ENCODE measurements around the gene ETV6. TPM values are rescaled to one million over a fixed set of nuclear protein-coding genes. Genes with fewer than 3 reads are reported as not detected.

The ETV6 gene
- total RNA-seq, 1 donor from 2014 or later = 23.4 TPM

DNA sequence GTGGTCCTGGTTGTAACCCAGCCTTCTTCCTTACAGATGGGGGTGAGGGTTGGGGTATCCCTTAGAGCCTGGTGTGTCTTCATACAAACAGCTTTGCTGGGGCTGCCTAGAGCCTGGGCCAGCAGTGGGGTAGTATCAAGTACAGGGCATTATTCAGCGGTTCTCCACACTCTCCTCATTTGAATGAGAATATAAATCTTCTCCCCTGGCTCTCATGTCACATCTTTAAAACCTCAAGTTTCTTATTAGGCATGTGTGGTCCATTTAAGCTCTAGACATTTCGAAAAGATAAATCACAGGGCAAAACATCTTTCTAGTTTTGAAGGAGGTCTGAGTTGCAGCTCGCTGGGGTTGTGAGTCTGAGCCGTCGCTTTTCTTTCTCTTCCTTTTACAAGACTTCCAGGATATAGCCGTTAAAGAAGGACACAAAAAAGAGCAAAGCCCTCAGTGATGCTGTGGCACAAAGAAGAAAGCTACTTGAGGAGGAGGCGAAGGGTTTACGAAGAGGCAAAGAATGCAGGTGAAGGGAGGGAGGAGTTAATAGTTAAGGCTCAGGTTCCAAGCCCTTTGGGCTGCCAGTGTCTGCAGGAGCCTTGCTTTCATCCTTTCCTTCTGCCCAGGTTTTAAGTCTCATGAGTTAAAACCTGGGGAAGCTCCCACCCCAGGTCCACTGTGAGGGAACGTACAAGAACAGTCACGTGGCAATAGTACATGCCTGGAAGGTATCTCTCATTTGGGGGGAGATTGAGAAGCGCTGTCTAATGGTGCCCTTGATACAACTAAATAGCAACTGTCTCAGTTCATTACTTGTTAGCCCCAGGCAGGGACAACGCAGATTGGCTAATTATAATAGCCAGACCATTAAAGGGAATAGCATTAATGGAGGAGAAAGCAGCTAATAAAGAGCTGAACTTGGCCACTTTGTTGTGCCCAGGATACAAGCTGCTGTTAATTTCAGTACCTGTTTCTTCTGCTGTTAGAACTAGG is 94.2 kb downstream of the ETV6 start:
- ATAC-seq = no peak

DNA sequence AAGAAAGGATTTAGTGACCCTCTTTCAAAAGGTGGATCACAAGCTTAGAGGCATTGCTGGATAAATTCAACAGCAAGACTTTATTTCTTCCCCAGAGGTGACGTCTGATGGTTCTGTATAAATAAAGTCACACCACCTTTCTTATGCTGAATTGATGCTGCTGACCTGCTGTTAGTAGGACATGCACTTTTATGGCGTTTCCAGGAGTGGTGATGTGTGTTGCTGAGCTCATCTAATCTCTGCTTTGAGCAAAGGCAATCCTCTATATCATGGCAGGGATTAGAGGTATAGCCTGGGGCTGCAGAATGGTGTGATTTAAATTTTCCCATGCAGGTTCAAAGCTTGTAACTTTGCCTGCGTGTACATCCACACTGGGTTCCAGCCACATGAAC is 94.9 kb downstream of the ETV6 start:
- ATAC-seq = peak; percentile 47

- no peak for ATAC-seq
Measured at GRCh38 chr12:11745113-11745512, 95.6 kb downstream of the ETV6 start.

- peak; percentile 72 for ATAC-seq
Measured at GRCh38 chr12:11746024-11746771, 96.7 kb downstream of the ETV6 start.

DNA sequence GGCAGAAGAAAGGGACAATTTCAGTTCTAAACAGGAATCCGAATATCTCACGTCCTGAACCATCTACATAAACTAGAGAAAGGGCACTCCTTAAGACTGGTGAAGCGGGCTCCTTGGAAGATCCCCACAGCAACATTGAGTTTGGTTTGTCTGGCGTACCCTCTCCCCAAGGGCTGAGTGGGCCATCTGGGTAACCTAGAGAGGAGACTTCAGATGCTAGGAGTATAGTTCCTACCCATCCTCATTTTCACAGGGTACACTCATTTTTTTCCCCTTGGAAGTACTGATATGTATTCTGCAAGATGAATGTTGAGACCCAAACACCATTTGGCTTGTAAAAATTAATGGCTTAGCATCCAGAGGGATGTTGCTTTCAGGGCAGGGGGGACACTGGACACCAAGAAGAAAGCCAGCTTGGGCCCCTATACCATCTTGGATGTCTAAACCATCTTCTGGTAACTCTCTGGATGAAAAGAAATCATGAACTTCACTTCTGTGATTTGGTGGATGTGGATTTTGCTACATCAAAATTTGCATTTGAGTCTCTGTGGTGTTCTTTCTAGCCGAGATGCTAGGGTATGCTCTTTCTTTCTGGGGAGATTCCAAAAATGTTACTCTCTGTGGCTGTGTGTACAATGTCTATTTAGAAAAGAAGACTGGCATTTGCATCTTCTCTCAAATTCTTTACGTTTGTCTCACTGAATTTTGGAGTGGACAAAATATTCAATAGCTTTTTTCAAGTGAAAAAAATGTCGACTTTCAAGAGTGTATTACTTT is 97.7 kb downstream of the ETV6 start:
- no peak for ATAC-seq

DNA sequence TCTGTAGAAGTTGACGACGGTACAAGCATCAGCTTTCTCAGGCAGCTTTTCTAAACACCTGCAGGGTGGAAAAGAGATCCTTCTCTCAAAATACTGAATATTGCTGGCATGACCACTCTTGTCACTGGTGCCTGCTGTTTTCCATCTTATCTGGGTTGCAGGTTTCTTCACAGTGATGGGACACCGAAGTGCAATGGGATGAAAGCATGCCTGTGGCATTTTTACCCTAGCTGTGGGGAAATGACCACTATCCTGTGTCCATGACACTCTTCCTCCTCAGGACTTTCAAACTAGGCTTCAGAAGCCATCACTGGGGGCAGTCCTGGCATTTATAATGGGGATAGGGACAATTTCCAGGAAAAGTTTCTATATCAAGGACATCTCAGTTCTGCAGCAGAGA is 98.5 kb downstream of the ETV6 start:
- ATAC-seq = no peak

DNA sequence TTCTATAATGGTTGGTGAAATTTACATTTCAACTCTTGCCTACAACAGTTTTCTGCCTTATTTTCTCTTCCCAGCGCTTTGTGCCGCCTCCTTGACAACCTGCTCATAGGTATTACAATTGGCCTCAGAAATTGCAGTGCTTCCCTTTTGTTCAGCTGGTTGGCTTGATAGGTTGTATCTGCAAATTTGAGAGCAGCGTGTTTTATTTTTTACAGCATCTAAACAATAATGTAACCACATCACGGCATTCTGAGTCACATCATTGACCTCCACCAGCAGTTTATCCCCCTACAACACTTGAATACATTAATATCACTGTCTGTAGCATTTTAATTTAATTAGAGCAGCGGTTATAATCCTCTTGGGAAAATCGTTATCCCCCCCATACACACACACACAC is 99.4 kb downstream of the ETV6 start:
- no peak for ATAC-seq

GRCh38 chr12:11749943-11750690 is 100.6 kb downstream of the ETV6 start:
- ATAC-seq = no peak

- ATAC-seq = no peak
Measured at GRCh38 chr12:11752403-11753149, 103.1 kb downstream of the ETV6 start.

GRCh38 chr12:11753150-11753499 is 103.7 kb downstream of the ETV6 start:
- ATAC-seq = no peak

DNA sequence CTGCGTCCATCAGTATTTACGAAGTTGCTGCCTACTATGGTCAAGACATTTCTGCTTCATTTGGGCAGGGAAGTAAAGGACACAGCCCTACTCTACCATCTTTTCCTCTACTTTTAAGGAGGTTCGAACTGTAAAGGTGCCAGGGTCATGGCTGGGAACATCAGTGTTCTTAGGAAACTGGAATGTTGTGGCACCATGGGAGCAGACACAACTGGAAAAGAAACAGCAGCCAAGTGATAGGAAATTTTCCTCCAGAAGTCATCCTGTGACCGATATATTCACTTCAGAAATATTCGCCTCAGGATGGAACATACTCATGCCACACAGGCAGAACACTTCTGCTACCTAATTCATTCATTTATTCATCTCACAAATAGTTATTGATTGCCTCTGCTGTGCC is 104.4 kb downstream of the ETV6 start:
- no peak for ATAC-seq

DNA sequence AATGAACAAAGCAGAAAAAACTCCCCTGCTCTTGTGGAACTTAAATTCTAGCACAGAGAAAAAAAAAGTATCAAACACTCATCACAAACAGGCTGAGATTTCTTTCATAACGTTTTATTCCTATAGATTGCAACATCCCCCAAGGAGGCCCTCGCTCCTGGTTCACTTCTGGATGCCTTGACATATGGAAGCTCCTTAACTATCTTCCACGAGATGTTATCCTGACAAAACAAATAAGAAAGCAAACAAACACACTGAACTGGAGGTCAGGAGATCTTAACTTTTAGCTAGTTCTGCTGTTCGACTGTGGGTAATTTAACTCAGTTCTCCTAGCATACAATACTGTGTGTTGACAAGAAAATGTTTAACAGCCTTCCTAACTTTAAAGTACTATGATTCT is 104.8 kb downstream of the ETV6 start:
- no peak for ATAC-seq

GRCh38 chr12:11755302-11755930 is 105.9 kb downstream of the ETV6 start:
- no peak for ATAC-seq

DNA sequence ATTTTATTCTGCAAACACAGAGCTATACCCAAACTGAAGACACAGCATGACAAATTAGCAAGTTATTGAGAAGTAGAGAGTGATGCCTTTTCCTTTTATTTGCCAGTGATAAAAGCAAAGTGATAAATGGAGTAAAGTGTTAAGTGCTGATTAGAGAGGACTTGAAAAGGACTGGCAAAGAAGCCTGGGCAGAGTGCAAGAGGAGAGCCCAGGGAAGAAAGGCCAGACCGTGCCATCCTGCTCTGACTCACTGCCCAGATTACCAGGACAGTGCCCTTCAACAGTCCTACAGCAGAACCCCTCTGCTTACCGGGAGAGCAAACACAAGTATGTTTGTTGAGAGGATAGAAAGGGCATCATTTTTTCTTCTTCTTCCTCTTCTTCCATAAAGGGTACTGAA is 106.5 kb downstream of the ETV6 start:
- ATAC-seq = no peak

GRCh38 chr12:11756523-11756922 is 107.0 kb downstream of the ETV6 start:
- ATAC-seq = no peak

- ATAC-seq = no peak
Measured at GRCh38 chr12:11757095-11757494, 107.6 kb downstream of the ETV6 start.

DNA sequence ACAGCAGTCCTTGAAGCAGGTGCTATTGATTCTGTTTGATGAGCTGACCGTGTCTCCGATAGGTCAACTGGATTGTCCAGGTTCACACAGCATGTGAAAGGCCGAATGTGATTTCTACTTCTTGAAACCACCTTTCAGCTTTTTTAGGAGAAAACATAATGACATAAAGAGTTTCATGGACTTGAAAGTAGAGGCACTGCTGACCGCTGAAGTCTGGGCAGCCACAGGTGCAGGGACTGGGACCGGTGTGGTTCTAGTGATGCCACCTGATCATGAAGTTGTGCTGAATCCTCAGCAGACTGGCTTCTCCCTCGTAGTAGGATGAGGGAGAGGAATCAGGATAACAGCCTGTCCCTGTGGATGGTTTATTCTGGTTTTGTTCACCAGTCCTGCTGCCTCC is 108.1 kb downstream of the ETV6 start:
- no peak for ATAC-seq

DNA sequence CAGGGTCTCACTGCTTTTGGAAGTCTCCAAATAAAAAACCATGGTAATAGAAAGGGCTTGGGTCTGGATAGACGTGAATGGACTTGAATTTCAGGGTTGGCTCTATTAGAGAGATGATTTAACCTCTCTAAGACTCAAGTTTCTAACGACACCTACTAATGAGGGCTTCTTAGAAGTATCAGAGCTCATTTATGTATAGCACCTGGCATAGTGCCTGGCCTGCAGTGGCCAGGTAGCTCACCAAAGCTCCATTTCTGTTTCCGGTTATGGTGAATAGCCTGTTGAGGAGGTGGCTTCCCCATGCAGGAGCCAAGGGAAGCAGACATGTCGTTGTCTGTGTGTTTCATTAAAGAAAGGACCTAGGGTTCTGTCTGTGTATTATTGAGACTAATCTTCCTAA is 108.6 kb downstream of the ETV6 start:
- no peak for ATAC-seq

- ATAC-seq = peak; percentile 36
Measured at GRCh38 chr12:11758510-11759493, 109.3 kb downstream of the ETV6 start.

DNA sequence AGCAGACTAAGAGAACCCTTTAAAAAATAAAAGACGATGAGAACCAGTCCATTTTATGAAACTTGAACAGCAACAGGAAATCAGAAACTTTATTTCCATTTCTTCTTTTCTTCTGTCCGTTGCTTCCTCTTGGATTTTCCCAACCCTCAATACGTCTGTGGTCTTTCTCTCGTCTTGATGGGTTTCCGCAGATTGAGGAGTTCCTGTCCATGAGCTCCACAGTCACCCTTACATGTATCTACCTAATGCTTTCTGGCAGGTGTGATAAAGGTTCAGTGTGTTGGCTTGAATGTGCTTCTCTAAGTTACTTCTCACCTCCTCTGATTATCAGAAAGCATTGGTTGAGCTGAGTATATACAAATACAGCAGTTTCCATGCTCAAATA is 110.0 kb downstream of the ETV6 start:
- no peak for ATAC-seq
